ENCODE data around the gene ARHGAP6.

DNA sequence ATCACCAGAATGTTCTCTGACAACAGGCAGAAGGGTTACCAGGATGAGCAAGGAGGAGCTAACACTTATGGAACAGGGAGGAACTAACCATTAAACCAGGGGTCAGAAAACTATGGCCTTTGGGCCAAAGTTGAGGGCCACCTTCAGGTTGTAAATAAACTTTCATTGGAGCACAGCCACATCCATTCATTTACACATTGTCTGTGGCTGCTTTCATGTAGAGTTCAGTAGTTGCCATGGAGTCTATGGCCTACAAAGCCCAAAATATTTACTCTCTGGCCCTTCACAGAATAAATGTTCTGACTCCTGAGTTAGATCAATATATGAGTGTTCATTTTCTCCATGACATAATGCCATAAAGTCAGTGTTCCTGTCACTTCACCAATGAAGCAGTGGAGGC lies 567.8 kb downstream of the ARHGAP6 start:
- TF ChIP-seq POLR2AphosphoS5 (IDR thresholded peaks at IDR 0.05; ENCODE audit: low read depth, low read length), result no peak
- TF ChIP-seq POLR2A (IDR thresholded peaks at IDR 0.05; ENCODE audit: low read depth, low read length), result no peak

Data from GM12892 (cell line).